GM19023 (cell line): Measurements from ENCODE around the gene CRADD.

Experiments used
- ATAC-seq: cut with Tn5 transposase; IDR thresholded peaks from one replicate; pipeline ENCODE4 v1.9.1; 2021; ENCODE audit warnings: mild to moderate bottlenecking, moderate library complexity; ENCODE audit not compliant: unreplicated experiment

CRADD gene

DNA sequence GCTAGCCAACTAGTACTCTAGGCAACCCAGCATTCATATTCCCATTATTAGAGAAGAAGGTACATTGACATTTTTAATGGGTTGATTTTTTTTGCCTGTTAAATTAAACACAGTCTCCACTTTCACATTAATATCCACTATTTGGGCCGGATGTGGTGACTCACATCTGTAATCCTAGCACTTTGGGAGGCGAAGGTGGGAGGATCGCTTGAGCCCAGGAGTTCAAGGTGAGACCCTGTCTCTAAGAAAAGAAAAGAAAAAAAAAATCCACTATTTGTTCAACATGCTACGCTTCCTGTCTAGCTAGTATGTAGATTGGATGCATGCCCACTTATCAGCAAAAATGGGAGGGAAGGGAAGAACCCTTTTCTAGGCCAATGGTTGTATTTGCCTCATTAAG, 7.1 kb upstream of the CRADD start:
- no peak for ATAC-seq

DNA sequence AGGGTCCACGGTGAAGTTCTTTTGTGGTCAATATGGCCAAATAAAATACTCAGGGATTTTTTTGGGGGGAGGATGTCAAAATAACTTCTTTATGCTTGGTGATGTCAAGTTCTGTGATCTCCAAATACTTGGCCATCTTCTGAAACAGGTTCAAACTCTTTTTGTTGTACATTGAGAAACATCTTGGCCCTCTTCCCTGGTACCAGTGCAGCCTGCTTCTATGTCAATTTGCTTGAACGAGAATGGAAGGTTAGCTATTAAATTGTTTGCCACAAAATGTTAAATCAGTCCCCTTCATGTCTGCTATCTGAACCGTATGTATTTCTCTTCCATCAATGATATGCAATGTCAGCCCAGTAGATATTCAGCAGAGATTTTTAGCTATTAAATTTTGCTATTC, 6.1 kb upstream of the CRADD start:
- no peak for ATAC-seq

DNA sequence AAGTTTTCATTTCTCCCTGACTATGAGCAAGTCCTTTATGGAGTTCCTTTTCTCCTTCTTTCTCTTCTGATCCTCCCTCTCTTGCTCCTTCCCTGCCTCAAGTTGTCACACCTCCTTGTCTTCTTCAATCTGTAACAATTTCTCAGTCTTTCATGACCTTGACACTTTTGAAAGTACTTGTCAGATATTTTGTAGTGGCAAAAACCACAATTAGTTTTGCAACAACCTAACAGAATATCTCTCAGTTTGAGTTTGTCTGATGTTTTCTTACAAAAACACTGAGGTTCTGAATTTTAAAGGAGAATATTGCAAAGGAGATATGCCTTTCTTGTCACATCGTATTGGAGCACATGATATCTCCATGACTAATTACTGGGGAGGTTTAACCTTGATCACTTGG, 4.1 kb upstream of the CRADD start:
- ATAC-seq: no peak

DNA sequence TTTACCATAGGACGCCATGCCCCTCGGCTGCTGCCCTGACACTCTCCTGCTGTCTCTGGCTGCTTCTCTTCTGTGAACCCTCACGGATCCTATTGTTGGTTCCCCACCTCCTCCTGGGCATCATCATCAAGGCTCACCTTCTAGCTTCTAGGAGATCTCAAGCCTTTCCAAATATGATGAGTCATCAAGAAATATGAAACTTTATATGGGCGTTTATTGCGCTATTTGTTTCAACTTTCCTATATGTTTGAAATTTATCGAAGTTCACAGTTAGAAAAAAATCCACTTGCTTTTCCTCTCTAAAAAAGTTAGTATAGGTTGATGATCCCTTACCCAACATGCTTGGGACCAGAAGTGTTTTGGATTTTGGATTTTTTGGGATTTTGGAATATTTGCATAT, 2.8 kb upstream of the CRADD start:
- no peak for ATAC-seq

GRCh38 chr12:93676408-93677194, 574 bp upstream of the CRADD start:
- ATAC-seq: no peak

DNA sequence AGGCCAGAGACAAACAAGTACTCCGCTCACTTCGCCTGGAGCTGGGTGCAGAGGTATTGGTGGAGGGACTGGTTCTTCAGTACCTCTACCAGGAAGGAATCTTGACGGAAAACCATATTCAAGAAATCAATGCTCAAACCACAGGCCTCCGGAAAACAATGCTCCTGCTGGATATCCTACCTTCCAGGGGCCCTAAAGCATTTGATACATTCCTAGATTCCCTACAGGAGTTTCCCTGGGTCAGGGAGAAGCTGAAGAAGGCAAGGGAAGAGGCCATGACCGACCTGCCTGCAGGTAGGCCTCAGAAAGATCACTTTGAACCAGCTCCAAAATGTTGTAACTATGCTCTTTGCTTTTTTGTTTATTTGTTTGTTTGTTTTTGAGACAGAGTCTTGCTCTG, 1.6 kb downstream of the CRADD start:
- no peak for ATAC-seq

GRCh38 chr12:93679308-93679925, 2.2 kb downstream of the CRADD start:
- ATAC-seq: no peak

GRCh38 chr12:93680006-93680405, 2.8 kb downstream of the CRADD start:
- no peak for ATAC-seq

DNA sequence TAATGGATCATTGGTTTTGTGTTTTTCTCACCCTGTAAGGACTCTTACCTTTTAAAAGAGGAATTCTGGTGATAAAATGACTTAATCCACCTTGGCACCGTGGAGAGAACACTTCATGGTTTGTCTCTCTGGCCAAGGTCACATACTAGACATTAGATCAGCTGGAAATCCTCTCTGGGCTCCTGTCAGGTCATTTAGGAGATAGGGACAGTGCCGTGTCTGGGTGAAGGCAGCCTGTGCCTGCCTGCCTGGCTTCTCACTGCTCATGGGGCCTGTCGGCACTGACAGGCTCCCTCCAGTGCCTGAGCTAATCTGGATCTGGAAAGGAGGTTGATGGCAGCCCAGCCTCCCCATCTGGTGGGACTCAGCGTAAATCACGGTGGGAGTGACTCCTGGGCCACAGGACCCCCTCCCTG, 5.7 kb downstream of the CRADD start:
- no peak for ATAC-seq

- no peak for ATAC-seq
Observed at GRCh38 chr12:93683410-93683809, 6.2 kb downstream of the CRADD start.

GRCh38 chr12:93684716-93685115, 7.5 kb downstream of the CRADD start:
- ATAC-seq: no peak

DNA sequence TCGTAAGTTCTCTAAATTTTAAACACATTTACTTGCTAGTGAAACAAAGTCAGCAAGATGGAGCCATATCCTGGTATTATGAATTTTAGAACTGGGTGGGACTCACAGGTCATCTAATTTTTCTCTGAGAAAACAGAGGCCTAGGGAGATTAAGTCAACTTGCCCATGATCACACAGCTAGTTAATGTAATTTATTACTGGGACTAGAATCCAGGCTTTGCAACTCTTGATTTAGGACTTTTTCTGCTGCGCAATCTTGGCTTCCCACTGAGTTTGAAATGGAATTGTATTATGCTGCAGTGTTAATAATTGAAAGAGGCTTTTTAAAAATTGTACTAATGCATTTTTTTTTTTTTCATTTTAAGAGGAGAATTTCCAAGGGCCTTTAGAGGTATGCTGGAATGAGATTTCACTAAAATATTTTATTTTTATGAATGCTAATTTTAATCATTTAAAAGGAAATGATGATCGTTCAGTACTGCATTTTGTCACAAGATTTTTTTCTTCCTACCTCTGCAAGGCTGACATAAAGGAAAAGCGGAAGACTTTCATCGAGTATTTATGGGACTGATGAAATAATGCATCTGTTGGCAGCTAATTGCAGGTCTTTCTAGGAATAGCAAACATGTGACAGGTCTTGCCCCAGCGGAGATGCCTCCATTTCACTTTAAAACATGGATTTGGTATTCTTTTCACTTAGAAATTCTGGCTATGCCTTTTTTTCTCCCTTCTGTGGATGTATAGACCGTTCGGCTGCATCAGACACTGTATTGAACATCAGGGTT, 9.6 kb downstream of the CRADD start:
- ATAC-seq: no peak

DNA sequence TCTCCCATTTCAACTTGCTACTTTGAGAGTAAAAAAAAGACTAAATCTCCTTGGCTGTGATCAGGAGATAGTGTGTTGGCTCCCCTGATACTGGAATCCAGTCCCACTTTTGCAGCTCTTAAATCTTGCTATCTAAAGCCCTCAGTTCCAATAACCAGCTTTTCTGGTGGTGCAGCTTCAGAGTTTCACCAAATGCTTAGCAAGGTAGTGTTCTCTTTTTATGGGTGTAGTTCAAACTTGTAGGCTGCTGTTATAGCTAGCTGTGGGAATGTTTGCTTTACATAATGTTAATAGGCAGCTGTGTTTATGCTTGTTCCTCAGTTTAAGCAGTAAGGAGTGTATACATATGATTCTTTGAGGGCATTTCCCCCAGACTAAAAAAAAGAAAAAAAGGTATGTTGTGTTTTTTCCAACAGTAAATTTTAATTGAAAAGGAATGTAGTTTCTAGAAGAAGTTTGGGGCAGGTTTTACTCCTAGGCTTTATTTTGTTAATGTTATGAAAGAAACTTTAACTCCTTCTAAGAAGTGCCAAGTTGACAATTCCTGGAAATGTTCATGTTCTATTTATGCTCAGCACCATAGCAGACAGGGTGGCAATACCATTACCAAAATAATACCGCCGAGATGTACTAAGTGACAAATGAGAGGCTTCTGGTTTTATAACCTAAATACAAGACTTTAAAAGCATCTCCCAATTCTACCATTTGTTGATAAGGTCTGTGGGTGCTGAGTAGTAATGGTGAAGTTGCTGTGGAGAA, 12.1 kb downstream of the CRADD start:
- no peak for ATAC-seq

GRCh38 chr12:93696462-93696861, 19.3 kb downstream of the CRADD start:
- ATAC-seq: no peak

- ATAC-seq: no peak
Observed at GRCh38 chr12:93698307-93699092, 21.3 kb downstream of the CRADD start.

- ATAC-seq: no peak
Observed at GRCh38 chr12:93699271-93700145, 22.3 kb downstream of the CRADD start.

DNA sequence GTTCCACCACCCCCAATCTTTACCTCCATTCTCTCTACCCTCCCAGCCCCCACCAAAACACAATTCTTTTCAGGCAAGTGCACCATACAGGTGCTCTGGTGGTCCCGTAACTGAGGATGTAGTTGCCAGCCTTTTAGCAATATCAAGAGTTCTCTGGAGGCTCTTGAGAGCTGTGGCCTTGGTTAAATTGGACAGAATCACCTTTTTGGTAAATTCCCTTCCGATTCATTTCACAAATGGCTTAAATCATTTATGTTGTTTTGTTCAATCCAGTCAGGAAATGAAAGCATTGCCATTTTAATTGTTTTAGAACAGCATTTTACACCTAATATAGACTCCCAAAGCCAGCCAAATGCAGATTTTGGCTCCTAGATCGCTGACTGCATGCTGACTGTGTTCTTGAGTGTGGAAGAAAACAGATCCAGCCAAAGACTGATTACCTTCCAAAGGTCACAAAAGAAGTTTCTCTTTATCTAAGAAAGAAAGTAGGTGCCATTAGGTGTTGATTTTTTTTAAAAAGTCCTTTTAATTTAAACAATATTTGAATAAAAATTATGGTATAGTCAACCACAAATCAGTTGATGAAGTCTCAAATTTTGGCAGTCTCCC, 25.6 kb downstream of the CRADD start:
- ATAC-seq: no peak

- ATAC-seq: no peak
Observed at GRCh38 chr12:93704122-93704521, 26.9 kb downstream of the CRADD start.

DNA sequence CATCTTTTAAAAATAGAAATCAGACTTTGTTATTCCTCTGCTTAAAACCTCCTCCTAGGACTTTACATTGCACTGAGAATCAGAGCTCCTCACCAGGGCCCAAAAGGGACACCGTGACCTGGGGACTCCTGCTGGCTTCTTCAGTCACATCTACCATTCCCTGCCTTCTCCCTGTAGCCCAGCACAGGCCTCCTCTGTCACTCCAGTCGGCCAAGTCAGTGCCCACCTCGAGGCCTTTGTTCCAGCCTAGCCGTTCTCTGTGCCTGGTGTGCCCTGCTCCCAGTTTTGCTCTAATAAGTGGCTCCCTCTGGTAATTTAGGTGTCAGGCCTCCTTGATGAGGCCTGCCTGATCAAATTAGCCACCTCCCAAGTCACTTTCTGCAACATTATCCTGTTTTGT, 27.4 kb downstream of the CRADD start:
- ATAC-seq: no peak
